ENCODE measurements around the gene TMEFF1.

The TMEFF1 gene

GRCh38 chr9:100465274-100465673 is 7.7 kb upstream of the TMEFF1 start:
- no peak for DNase-seq (ENCODE audit: low read depth)
- no peak for TF ChIP-seq CTCF (IDR thresholded peaks at IDR 0.05; ENCODE audit: control insufficient read depth, insufficient read depth, low read depth, low read length, missing control alignments)
- no peak overlapping the region for H3K4me3 ChIP-seq (ENCODE audit: control insufficient read depth, low read depth, low read length)

DNA sequence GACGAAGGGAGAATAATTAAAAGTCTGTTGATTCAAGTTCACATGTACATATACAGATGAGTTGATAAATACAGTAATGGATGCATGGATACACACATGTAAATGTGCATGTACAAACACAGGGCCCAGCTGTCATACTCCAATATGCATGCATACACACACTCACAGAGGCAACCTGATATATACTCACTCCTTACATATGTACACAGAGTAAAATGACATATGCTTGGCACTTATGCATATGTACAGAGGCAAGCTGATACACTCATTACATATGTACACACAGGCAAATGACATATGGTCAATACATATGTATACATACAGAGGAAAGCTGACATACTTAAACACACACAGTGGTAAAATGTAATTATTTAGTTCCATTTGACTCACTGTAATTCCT is 7.2 kb upstream of the TMEFF1 start:
- no peak for TF ChIP-seq CTCF (IDR thresholded peaks at IDR 0.05; ENCODE audit: control insufficient read depth, insufficient read depth, low read depth, low read length, missing control alignments)
- DNase-seq (ENCODE audit: low read depth) = no peak
- H3K4me3 ChIP-seq (ENCODE audit: control insufficient read depth, low read depth, low read length) = no peak overlapping the region

DNA sequence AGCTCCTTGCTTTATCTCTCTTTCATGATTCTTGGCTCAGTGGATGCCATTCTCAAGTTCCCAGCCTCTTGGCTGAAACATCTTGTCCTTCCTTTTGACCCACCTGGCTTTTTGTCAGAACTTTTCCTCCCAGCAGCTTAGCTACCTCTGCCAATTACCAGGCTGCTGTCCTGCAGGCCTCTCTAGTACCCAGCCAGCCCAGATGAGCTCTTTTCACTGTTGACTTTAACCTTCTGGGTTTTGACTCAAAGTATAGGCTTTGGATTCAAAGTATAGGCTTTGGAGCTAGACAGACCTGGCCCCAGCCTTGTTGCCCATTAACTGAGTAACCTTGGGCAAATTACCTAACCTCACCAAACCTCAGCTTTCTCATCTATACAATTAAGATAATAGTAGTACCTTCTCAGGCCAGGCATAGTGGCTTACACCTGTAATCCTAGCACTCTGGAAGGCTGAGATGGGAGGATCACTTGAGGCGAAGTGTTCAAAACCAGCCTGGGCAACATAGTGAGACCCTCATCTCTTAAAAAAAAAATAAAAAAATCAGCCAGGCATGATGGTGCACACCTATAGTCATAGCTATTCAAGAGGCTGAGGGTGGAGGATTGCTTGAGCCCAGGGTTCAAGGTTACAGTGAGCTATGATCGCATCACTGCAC is 6.6 kb upstream of the TMEFF1 start:
- DNase-seq (ENCODE audit: low read depth) = no peak
- no peak for TF ChIP-seq CTCF (IDR thresholded peaks at IDR 0.05; ENCODE audit: control insufficient read depth, insufficient read depth, low read depth, low read length, missing control alignments)
- H3K4me3 ChIP-seq (ENCODE audit: control insufficient read depth, low read depth, low read length) = no peak overlapping the region

- DNase-seq (ENCODE audit: low read depth) = no peak
- H3K4me3 ChIP-seq (ENCODE audit: control insufficient read depth, low read depth, low read length) = no peak overlapping the region
- no peak for TF ChIP-seq CTCF (IDR thresholded peaks at IDR 0.05; ENCODE audit: control insufficient read depth, insufficient read depth, low read depth, low read length, missing control alignments)
Observed at GRCh38 chr9:100466829-100467221, 6.1 kb upstream of the TMEFF1 start.

GRCh38 chr9:100468041-100468440 is 4.9 kb upstream of the TMEFF1 start:
- H3K4me3 ChIP-seq (ENCODE audit: control insufficient read depth, low read depth, low read length) = no peak overlapping the region
- no peak for TF ChIP-seq CTCF (IDR thresholded peaks at IDR 0.05; ENCODE audit: control insufficient read depth, insufficient read depth, low read depth, low read length, missing control alignments)
- no peak for DNase-seq (ENCODE audit: low read depth)

DNA sequence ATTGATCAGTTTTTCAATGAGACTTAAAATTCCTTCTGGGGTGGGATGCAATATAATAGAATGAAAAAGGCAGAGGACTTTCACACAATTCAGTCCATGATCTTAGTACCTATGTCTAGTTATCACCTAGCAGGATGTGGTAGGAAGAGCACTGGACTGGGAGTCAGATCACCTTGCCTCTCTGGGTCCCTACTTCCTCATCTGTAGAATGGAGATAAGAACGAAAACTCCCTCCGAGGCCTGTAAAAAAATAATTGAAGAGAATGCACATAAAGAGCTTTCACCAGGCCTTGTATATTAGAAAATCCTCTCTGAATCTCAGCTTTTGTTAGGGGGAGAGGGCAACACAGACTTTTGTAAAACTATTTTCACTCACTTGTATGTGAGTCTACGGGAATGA is 681 bp upstream of the TMEFF1 start:
- no peak overlapping the region for H3K4me3 ChIP-seq (ENCODE audit: control insufficient read depth, low read depth, low read length)
- no peak for TF ChIP-seq CTCF (IDR thresholded peaks at IDR 0.05; ENCODE audit: control insufficient read depth, insufficient read depth, low read depth, low read length, missing control alignments)
- no peak for DNase-seq (ENCODE audit: low read depth)
